SK-N-SH (cell line): ENCODE results near the gene TRPM3. TPM values are rescaled to one million over a fixed set of nuclear protein-coding genes. Genes with fewer than 3 reads are reported as not detected.

Experiments
- CTCF ChIA-PET: fragments of 300-600, 350-600 bp; formaldehyde crosslinking; extraction: SDS; loops from one replicate; lab custom pipeline; 2021; lab: Yijun Ruan, JAX
- POLR2A ChIA-PET: fragments of 350-600 bp; sonication (Branson Sonifier 250); formaldehyde crosslinking; extraction: SDS; loops from one replicate; lab custom pipeline; 2020; ENCODE audit warnings: antibody characterized with exemption, inconsistent platforms; lab: Yijun Ruan, JAX
- DNase-seq: peaks from one replicate; pipeline ENCODE4 v3.0.0; 2012
- H2AFZ ChIP-seq: fragments of 200-600 bp; sonication (generic); 2 replicates; pipeline ENCODE4 v1.8.1; 2016; ENCODE audit warnings: antibody characterized with exemption, mild to moderate bottlenecking, low read depth
- H3F3A ChIP-seq: fragments of 200-600 bp; sonication (generic); replicated peaks from 2 replicates; pipeline ENCODE3; 2016; ENCODE audit warnings: antibody characterized with exemption, mild to moderate bottlenecking; ENCODE audit not compliant: insufficient read depth
- H3K27ac ChIP-seq, 2 experiments: fragments of 200-500 bp in 1 of 2; fragments of 200-600 bp in 1 of 2; sonication (Bioruptor generic) in 1 of 2; sonication (generic), shearing (Covaris generic) in 1 of 2; 2 replicates each; pipeline versions ENCODE4 v1.5.1 to v1.6.1; 2014 to 2016; ENCODE audit warnings: low read depth in 2 of 2, inconsistent platforms in 1 of 2, low read length in 1 of 2, mild to moderate bottlenecking in 1 of 2, mixed read lengths in 1 of 2
- H3K27me3 ChIP-seq: fragments of 200-600 bp; sonication (generic), shearing (Covaris generic); 2 replicates; pipeline ENCODE4 v1.6.1; 2016; ENCODE audit warnings: mixed run types; ENCODE audit not compliant: insufficient read depth
- H3K36me3 ChIP-seq, 2 experiments: fragments of 200-500 bp in 1 of 2; fragments of 200-600 bp in 1 of 2; sonication (Bioruptor generic) in 1 of 2; sonication (generic) in 1 of 2; replicated peaks in 1 of 2; 2 replicates each; pipeline versions ENCODE3 to v1.5.1; 2014 to 2016; ENCODE audit warnings: low read length in 1 of 2, mild to moderate bottlenecking in 1 of 2; ENCODE audit not compliant: insufficient read depth in 2 of 2, control insufficient read depth in 1 of 2
- H3K4me1 ChIP-seq, 2 experiments: fragments of 200-500 bp in 1 of 2; fragments of 200-600 bp in 1 of 2; sonication (Bioruptor generic) in 1 of 2; sonication (generic), shearing (Covaris generic) in 1 of 2; 2 replicates each; pipeline versions ENCODE4 v1.5.1 to v1.6.1; 2014 to 2016; ENCODE audit warnings: low read depth in 1 of 2, low read length in 1 of 2, mixed run types in 1 of 2; ENCODE audit not compliant: insufficient read depth in 2 of 2, control insufficient read depth in 1 of 2
- H3K4me2 ChIP-seq: fragments of 200-600 bp; sonication (generic), shearing (Covaris generic); 2 replicates; pipeline ENCODE4 v1.6.1; 2017; ENCODE audit warnings: mixed run types
- H3K4me3 ChIP-seq, 2 experiments: fragments of 200-500 bp in 1 of 2; fragments of 200-600 bp in 1 of 2; sonication (Bioruptor generic) in 1 of 2; sonication (generic), shearing (Covaris generic) in 1 of 2; 2 replicates each; pipeline versions ENCODE4 v1.5.1 to v1.8.1; 2014 to 2016; ENCODE audit warnings: low read depth in 2 of 2, inconsistent platforms in 1 of 2, low read length in 1 of 2, mild to moderate bottlenecking in 1 of 2, mixed read lengths in 1 of 2, moderate library complexity in 1 of 2
- H3K79me2 ChIP-seq: fragments of 200-600 bp; sonication (generic); 2 replicates; pipeline ENCODE4 v1.8.1; 2017; ENCODE audit warnings: mild to moderate bottlenecking; ENCODE audit not compliant: insufficient read depth
- H3K9ac ChIP-seq: fragments of 200-600 bp; sonication (generic); 2 replicates; pipeline ENCODE4 v1.6.1; 2017; ENCODE audit warnings: mixed run types
- H3K9me2 ChIP-seq: fragments of 200-600 bp; sonication (generic); 2 replicates; pipeline ENCODE4 v1.6.1; 2017; ENCODE audit warnings: mixed run types
- H3K9me3 ChIP-seq: fragments of 200-600 bp; sonication (generic); 2 replicates; pipeline ENCODE4 v1.6.1; 2017; ENCODE audit warnings: mixed run types, mild to moderate bottlenecking, moderate library complexity
- H4K20me1 ChIP-seq: fragments of 200-600 bp; sonication (generic); 2 replicates; pipeline ENCODE4 v1.6.1; 2017; ENCODE audit warnings: mild to moderate bottlenecking, mixed run types; ENCODE audit not compliant: insufficient read depth
- CHD2 ChIP-seq: fragments of 150-350 bp; IDR thresholded peaks from 2 replicates; pipeline ENCODE4 v1.6.1; 2018; ENCODE audit warnings: low read length; ENCODE audit not compliant: partially characterized antibody
- ELF1 ChIP-seq: IDR thresholded peaks from 2 replicates; pipeline ENCODE4 v1.4.0; 2012
- FOXM1 ChIP-seq: IDR thresholded peaks from 2 replicates; pipeline ENCODE4 v1.4.0; 2012; ENCODE audit warnings: low read depth, mild to moderate bottlenecking
- GABPA ChIP-seq: IDR thresholded peaks from 2 replicates; pipeline ENCODE4 v1.4.0; 2012; ENCODE audit warnings: low read depth, mild to moderate bottlenecking
- JUND ChIP-seq: IDR thresholded peaks from 2 replicates; pipeline ENCODE4 v1.4.0; 2012
- MEF2A ChIP-seq: IDR thresholded peaks from 2 replicates; pipeline ENCODE4 v1.4.0; 2012; ENCODE audit warnings: low read depth, borderline replicate concordance
- NFIC ChIP-seq: IDR thresholded peaks from 2 replicates; pipeline ENCODE4 v1.4.0; 2012; ENCODE audit warnings: borderline replicate concordance
- NRF1 ChIP-seq: IDR thresholded peaks from 2 replicates; pipeline ENCODE4 v1.6.1; 2012; ENCODE audit warnings: low read depth, mild to moderate bottlenecking, low read length
- RAD21 ChIP-seq: IDR thresholded peaks from 2 replicates; pipeline ENCODE4 v1.6.1; 2012; ENCODE audit warnings: mild to moderate bottlenecking, low read length
- RCOR1 ChIP-seq: fragments of 150-350 bp; IDR thresholded peaks from 2 replicates; pipeline ENCODE4 v1.6.1; 2017; ENCODE audit warnings: antibody characterized with exemption, low read length
- RFX5 ChIP-seq: IDR thresholded peaks from 2 replicates; pipeline ENCODE4 v1.6.1; 2012; ENCODE audit warnings: mild to moderate bottlenecking, improper control_type of control experiment, low read length
- RXRA ChIP-seq: IDR thresholded peaks from 2 replicates; pipeline ENCODE4 v1.4.0; 2012; ENCODE audit warnings: low read depth, mild to moderate bottlenecking, borderline replicate concordance
- TAF1 ChIP-seq: IDR thresholded peaks from 2 replicates; pipeline ENCODE4 v1.6.1; 2012; ENCODE audit warnings: low read depth, mild to moderate bottlenecking, low read length, moderate library complexity, borderline replicate concordance
- WGBS: methylation state at CpG from one replicate; pipeline ENCODE4 v1.1.6; 2017; ENCODE audit warnings: low lambda C conversion rate; 5-methylcytosine and 5-hydroxymethylcytosine counted together
- polyA plus RNA-seq, 3 experiments: library from polyadenylated mRNA; depleted of rRNA; stranded (reverse); fragments of >200 nt; gene quantifications; 2 replicates each; pipeline ENCODE4 v1.2.3, GENCODE V29; 2012
- TF ChIP-seq, protein P1 (sequence below): fragments of 150-350 bp; IDR thresholded peaks from 2 replicates; pipeline ENCODE4 v1.6.1; 2016; ENCODE audit warnings: mild to moderate bottlenecking, low read depth, low read length
- TF ChIP-seq, protein P2 (sequence below): IDR thresholded peaks from 2 replicates; pipeline ENCODE4; 2012
- TF ChIP-seq, protein P3 (sequence below): fragments of 150-350 bp; IDR thresholded peaks from 2 replicates; pipeline ENCODE4 v1.6.1; 2017; ENCODE audit warnings: antibody characterized with exemption, low read length, low read depth, borderline replicate concordance

Gene TRPM3
- polyA plus RNA-seq, 1 of the 3 experiments (the other 2 are of a cell fraction) = not detected

DNA sequence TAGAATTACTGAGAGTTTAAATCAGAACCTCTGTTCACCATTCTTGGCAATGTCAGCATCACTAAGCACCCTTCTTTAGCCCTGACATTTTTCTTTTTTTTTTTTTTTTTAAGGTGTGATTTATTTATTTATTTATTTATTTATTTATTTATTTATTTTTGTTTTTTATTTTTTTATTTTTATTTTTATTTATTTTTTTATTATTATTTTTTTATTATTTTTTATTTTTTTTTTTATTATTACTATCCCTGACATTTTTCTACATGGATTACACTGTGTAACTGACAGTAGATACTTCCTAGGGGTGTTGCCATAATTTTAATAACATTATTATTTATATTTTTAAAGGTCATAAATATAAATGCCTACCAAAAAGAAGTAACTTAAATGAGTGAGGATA is 47.0 kb upstream of the TRPM3 start:
- TF ChIP-seq ELF1 (no peak), NFIC (no peak), NRF1 (no peak), GABPA (no peak), JUND (no peak), MEF2A (no peak)
- TF ChIP-seq, protein P1, sequence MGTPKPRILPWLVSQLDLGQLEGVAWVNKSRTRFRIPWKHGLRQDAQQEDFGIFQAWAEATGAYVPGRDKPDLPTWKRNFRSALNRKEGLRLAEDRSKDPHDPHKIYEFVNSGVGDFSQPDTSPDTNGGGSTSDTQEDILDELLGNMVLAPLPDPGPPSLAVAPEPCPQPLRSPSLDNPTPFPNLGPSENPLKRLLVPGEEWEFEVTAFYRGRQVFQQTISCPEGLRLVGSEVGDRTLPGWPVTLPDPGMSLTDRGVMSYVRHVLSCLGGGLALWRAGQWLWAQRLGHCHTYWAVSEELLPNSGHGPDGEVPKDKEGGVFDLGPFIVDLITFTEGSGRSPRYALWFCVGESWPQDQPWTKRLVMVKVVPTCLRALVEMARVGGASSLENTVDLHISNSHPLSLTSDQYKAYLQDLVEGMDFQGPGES = no peak
- H3K27ac ChIP-seq = no peak overlapping the region
- H3K27me3 ChIP-seq = no peaks in the 10 kb centered on the region; the same call in 1 of the 2 replicates
- no peaks in the 10 kb centered on the region for H4K20me1 ChIP-seq
- H3K9ac ChIP-seq = no peak overlapping the region
- no peaks in the 10 kb centered on the region for H3K36me3 ChIP-seq
- ChIA-PET CTCF (no interaction called here), POLR2A (no interaction called here)
- no peak overlapping the region for H3K4me2 ChIP-seq
- no peak overlapping the region for H2AFZ ChIP-seq
- no peak overlapping the region for H3K4me3 ChIP-seq
- no peaks in the 10 kb centered on the region for H3F3A ChIP-seq
- DNase-seq = no peak
- H3K4me1 ChIP-seq = no peaks in the 10 kb centered on the region
- no peaks in the 10 kb centered on the region for H3K79me2 ChIP-seq
- no peaks in the 10 kb centered on the region for H3K9me3 ChIP-seq
- no peaks in the 10 kb centered on the region for H3K9me2 ChIP-seq

DNA sequence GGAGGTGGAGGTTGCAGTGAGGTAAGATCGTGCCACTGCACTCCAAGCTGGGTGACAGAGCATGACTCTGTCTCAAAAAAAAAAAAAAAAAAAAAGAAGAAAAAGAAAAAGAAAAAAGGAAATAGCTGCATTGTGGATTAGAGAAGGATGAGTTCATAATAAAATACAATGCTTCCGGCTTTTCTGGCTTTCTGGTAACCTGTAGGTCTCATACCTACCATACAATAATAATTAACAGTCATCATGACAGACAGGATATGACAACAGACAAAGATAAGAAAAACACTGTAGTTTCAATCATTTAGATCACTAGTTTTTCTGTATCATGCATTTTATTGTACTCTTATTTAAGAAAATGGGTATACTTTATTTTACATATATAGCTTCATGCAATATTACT is 40.7 kb upstream of the TRPM3 start:
- Histone ChIP-seq H3K9ac (no peak overlapping the region), H4K20me1 (no peaks in the 10 kb centered on the region), H3K4me2 (no peak overlapping the region), H3K27ac (no peak overlapping the region), H2AFZ (no peak overlapping the region), H3K36me3 (no peaks in the 10 kb centered on the region), H3K27me3 (no peaks in the 10 kb centered on the region), H3K79me2 (no peaks in the 10 kb centered on the region), H3K9me2 (no peaks in the 10 kb centered on the region), H3K4me1 (no peaks in the 10 kb centered on the region), H3K4me3 (no peak overlapping the region)
- POLR2A ChIA-PET = no interaction called here
- DNase-seq = no peak
- no peak for TF ChIP-seq NFIC
- TF ChIP-seq CHD2 = no peak
- no peak for TF ChIP-seq RXRA
- TF ChIP-seq RFX5 = no peak
- TF ChIP-seq GABPA = no peak
- TF ChIP-seq, protein P1 = no peak
- TF ChIP-seq, protein P2, sequence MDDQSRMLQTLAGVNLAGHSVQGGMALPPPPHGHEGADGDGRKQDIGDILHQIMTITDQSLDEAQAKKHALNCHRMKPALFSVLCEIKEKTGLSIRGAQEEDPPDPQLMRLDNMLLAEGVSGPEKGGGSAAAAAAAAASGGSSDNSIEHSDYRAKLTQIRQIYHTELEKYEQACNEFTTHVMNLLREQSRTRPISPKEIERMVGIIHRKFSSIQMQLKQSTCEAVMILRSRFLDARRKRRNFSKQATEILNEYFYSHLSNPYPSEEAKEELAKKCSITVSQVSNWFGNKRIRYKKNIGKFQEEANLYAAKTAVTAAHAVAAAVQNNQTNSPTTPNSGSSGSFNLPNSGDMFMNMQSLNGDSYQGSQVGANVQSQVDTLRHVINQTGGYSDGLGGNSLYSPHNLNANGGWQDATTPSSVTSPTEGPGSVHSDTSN = no peak
- TF ChIP-seq RCOR1 = no peak
- TF ChIP-seq RAD21 = no peak
- no peak for TF ChIP-seq JUND
- TF ChIP-seq, protein P3, sequence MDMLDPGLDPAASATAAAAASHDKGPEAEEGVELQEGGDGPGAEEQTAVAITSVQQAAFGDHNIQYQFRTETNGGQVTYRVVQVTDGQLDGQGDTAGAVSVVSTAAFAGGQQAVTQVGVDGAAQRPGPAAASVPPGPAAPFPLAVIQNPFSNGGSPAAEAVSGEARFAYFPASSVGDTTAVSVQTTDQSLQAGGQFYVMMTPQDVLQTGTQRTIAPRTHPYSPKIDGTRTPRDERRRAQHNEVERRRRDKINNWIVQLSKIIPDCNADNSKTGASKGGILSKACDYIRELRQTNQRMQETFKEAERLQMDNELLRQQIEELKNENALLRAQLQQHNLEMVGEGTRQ = no peak
- no peak for TF ChIP-seq TAF1
- no peak for TF ChIP-seq FOXM1
- TF ChIP-seq, all 33 proteins: peak for 0
- Histone ChIP-seq H3K9me3 (no peaks in the 10 kb centered on the region), H3F3A (no peaks in the 10 kb centered on the region)
- WGBS = 4% methylated on average over 2 of the region's 2 CpGs
- CTCF ChIA-PET = no interaction called here
